ENCODE data around the gene ITCH.
"Not testable (repeated sequence)": the region's sequence is repeated elsewhere in the genome, so short reads cannot be mapped to it uniquely, and the experiment has no call there.

- TF ChIP-seq EZH2 (IDR thresholded peaks at IDR 0.05; ENCODE audit: borderline replicate concordance); CTCF (IDR thresholded peaks at IDR 0.05; ENCODE audit: poor library complexity); EZH2phosphoT487 (IDR thresholded peaks at IDR 0.05; ENCODE audit: low read depth, severe bottlenecking, unreplicated experiment): not testable (repeated sequence)
Observed at GRCh38 chr20:34497596-34497995, 134.5 kb downstream of the ITCH start.
